C4-2B (cell line): Measurements from ENCODE around the gene SPDYE2B.
"Not testable (repeated sequence)": the region's sequence is repeated elsewhere in the genome, so short reads cannot be mapped to it uniquely, and the experiment has no call there.

Source experiments
- ZFX ChIP-seq: fragments of 450-650 bp; IDR thresholded peaks from 2 replicates; pipeline ENCODE4 v1.6.1; 2017
- TF ChIP-seq, protein P1 (sequence below): fragments of 450-650 bp; conservative IDR thresholded peaks from 2 replicates; pipeline ENCODE4 v1.5.1; 2017; ENCODE audit warnings: mild to moderate bottlenecking

DNA sequence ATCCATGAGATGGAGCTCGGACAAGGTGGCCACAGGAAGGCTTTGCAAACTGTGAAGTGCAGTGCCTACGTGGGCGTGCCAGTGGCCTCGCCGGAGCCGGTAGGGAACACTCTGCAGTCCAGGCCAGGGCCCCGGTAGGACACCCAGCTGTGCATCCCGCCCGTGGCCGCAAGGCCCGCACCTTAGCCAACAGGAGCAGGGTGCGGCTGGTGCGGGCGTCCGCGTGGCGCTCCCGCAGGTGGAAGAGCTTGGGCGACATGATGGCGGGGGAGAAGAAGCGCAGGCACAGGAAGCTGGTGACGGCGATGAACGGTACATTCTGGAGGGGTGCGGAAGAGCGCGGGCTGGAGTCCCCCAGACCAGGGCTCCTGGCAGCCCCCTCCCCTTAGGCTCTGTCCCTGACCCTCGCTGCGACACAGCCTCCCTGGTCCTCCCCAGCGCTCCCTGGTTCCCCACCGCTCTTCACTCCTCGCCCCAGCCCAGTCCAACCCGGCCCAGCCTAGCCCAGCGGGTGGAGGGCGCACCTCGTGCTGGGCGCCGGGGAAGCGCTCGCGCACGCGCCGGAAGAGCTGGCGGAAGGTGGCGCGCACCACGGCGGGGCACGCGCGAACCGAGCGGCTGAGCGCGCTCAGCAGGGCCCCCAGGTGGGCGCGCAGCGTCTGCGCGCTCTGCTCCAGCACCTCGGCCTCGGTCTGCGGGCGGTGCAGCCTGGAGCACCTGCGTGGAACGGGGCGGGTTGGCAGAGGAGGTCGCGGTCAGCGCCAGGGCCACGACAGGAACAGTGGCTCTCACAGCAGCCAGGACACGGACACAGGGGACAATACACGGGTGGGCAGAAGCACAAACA, 39.5 kb downstream of the SPDYE2B start:
- TF ChIP-seq, protein P1, sequence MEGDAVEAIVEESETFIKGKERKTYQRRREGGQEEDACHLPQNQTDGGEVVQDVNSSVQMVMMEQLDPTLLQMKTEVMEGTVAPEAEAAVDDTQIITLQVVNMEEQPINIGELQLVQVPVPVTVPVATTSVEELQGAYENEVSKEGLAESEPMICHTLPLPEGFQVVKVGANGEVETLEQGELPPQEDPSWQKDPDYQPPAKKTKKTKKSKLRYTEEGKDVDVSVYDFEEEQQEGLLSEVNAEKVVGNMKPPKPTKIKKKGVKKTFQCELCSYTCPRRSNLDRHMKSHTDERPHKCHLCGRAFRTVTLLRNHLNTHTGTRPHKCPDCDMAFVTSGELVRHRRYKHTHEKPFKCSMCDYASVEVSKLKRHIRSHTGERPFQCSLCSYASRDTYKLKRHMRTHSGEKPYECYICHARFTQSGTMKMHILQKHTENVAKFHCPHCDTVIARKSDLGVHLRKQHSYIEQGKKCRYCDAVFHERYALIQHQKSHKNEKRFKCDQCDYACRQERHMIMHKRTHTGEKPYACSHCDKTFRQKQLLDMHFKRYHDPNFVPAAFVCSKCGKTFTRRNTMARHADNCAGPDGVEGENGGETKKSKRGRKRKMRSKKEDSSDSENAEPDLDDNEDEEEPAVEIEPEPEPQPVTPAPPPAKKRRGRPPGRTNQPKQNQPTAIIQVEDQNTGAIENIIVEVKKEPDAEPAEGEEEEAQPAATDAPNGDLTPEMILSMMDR, result not testable (repeated sequence)
- not testable (repeated sequence) for TF ChIP-seq ZFX
